Measurements from ENCODE around the gene NFE2. TPM values are rescaled to one million over a fixed set of nuclear protein-coding genes. Genes with fewer than 3 reads are reported as not detected.

Gene NFE2
- polyA plus RNA-seq: under 1 TPM in 2 of 4 donors, not detected in 2; 0.07 to 0.30 TPM
- long read RNA-seq, donor 1, partial matches to known transcripts: 0 of 1 reads
- long read RNA-seq, donor 1, other reads (novel, unspliced or antisense): 0 of 1 reads
- long read RNA-seq, donor 2: 0 reads
- long read RNA-seq, donor 3: 0 reads
- long read RNA-seq, donor 4: 0 reads
- long read RNA-seq, donor 5: 0 reads
- long read RNA-seq, donor 6: 0 reads
- long read RNA-seq, donor 7: 0 reads
- long read RNA-seq, donor 8, partial matches to known transcripts: 0 of 1 reads
- long read RNA-seq, donor 8, other reads (novel, unspliced or antisense): 0 of 1 reads
- long read RNA-seq, donor 9: 0 reads
- long read RNA-seq, donor 10, partial matches to known transcripts: 0 of 1 reads
- long read RNA-seq, donor 10, other reads (novel, unspliced or antisense): 0 of 1 reads

DNA sequence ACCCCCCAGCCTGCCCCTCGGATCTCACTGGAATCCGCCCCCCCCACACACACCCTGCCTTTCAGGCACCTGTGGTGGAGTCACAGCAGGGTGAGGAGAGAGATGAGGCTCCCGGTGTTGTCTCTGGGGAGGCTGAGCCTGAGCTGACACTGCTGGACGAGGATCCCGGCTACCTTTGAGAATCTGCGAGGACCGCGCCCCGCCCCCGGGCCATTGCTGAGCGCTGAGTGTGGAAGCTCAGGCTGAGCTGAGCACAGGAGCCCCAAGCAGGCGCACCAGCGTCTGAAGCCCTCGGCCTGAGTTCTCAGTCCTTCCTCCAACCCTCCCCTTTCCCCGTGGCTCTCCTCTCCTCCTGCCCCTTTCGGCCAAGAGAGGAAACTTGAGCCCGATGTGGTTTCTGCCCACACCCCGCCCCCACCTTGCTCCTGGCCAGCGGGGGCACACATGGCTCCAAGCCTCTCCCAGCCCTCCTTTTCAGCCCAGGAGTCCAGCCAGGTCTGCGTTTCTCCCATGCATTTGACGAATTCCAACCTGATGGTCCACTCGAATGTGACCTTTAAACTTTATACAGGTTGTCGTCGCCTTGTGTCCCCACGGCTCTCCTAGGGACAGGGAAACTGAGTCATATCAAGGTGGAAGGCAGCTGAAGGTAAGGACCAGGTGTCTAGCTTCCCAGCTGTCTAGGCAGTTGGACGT, at the start of gene NFE2:
Gene NFE2 (minus strand): TSS at position 284 of the 696 bp plus-strand sequence. CDS start 5,767 bp downstream, outside the sequence.
- Histone ChIP-seq H3K4me3 (ENCODE audit: low read depth in 1 of 3, low read length in 3 of 3) (peak within 1 kb of the TSS in 1 of 3 donors; percentile 8), H3K27ac (ENCODE audit: low read depth in 1 of 3, low read length in 2 of 3) (no peak within 1 kb of the TSS), H3K9me3 (ENCODE audit: control insufficient read depth in 2 of 2, insufficient read depth in 1 of 2, low read depth in 1 of 2, low read length in 1 of 2) (no peaks in the 10 kb centered on the region), H3K4me1 (ENCODE audit: control insufficient read depth in 3 of 3, insufficient read depth in 2 of 3, low read depth in 1 of 3, low read length in 2 of 3) (peaks cover 0 to 28% (median 7%) of the 10 kb centered on the region in 3 donors), H3K27me3 (ENCODE audit: control insufficient read depth in 3 of 3, insufficient read depth in 3 of 3, low read length in 3 of 3) (peaks cover 0 to 16% (median 12%) of the 10 kb centered on the region in 3 donors), H3K36me3 (ENCODE audit: control insufficient read depth in 3 of 3, insufficient read depth in 2 of 3, low read depth in 1 of 3, low read length in 3 of 3) (no peaks in the 10 kb centered on the region)
- DNase-seq (peak; percentile 37 to 60), FAIRE-seq (no peak)
- WGBS, 3 donors: 2 to 5% (median 4%) methylated on average over 26 of the region's 26 CpGs

DNA sequence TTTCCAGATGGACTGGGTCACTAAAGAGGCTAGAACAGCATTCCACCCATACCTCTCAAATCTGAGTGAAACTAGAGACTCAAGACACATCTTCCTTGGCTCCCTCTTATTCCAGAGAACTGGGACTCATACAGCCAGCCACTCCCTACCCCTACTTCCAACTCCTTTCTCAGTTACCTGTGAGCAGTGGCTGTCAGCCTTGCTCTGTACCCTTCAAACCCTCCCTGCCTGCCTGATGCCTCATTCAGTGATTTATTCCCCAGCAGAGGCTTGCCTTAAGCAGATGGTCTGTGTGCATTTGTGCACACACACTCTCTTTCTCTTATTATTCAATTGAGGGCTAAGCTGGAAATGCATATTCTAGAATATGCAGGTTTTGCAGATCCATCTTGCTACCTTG, 48.9 kb upstream of the NFE2 start:
- peaks cover 14 to 56% (median 23%) of the 10 kb centered on the region in 3 donors for H3K36me3 ChIP-seq (ENCODE audit: control insufficient read depth in 3 of 3, insufficient read depth in 2 of 3, low read depth in 1 of 3, low read length in 3 of 3)
- no peak for FAIRE-seq

DNA sequence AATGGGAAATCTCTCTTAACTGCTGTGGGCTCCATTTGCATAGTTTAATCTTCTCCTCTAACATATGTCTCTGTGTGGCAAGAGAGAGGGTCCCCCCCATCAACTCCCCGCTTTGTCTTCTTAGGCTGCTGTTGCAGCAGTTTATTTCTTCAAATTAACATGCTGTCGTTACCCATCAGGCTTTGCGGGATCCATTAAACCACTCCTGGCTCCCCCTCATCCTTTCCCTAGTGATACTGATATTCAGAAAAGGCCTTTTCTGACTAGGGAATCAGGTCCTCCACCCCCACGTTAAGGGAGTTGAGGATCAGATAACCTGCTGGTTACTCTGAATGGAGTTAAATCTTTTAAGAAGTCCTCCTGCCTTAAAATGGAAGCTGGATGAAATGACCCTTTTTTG, 48.2 kb upstream of the NFE2 start:
- H3K36me3 ChIP-seq (ENCODE audit: control insufficient read depth in 3 of 3, insufficient read depth in 2 of 3, low read depth in 1 of 3, low read length in 3 of 3): peaks cover 14 to 60% (median 23%) of the 10 kb centered on the region in 3 donors
- peaks cover 0 to 25% (median 0%) of the 10 kb centered on the region in 3 donors for H3K4me1 ChIP-seq (ENCODE audit: control insufficient read depth in 3 of 3, insufficient read depth in 2 of 3, low read depth in 1 of 3, low read length in 2 of 3)
- no peak overlapping the region for H3K27ac ChIP-seq (ENCODE audit: low read depth in 1 of 3, low read length in 2 of 3)
- no peak overlapping the region for H3K4me3 ChIP-seq (ENCODE audit: low read depth in 1 of 3, low read length in 3 of 3)
- FAIRE-seq: no peak
- WGBS, 3 donors: 89 to 92% (median 91%) methylated on average over 4 of the region's 4 CpGs
- no peaks in the 10 kb centered on the region for H3K9me3 ChIP-seq (ENCODE audit: control insufficient read depth in 2 of 2, insufficient read depth in 1 of 2, low read depth in 1 of 2, low read length in 1 of 2)
- DNase-seq: no peak
- no peaks in the 10 kb centered on the region for H3K27me3 ChIP-seq (ENCODE audit: control insufficient read depth in 3 of 3, insufficient read depth in 3 of 3, low read length in 3 of 3)

More for the DNA sequence above, 48.9 kb upstream of the NFE2 start:
- Histone ChIP-seq H3K4me1 (ENCODE audit: control insufficient read depth in 3 of 3, insufficient read depth in 2 of 3, low read depth in 1 of 3, low read length in 2 of 3) (peaks cover 0 to 25% (median 0%) of the 10 kb centered on the region in 3 donors), H3K4me3 (ENCODE audit: low read depth in 1 of 3, low read length in 3 of 3) (no peak overlapping the region), H3K27me3 (ENCODE audit: control insufficient read depth in 3 of 3, insufficient read depth in 3 of 3, low read length in 3 of 3) (no peaks in the 10 kb centered on the region), H3K9me3 (ENCODE audit: control insufficient read depth in 2 of 2, insufficient read depth in 1 of 2, low read depth in 1 of 2, low read length in 1 of 2) (no peaks in the 10 kb centered on the region), H3K27ac (ENCODE audit: low read depth in 1 of 3, low read length in 2 of 3) (no peak overlapping the region)
- DNase-seq: no peak

DNA sequence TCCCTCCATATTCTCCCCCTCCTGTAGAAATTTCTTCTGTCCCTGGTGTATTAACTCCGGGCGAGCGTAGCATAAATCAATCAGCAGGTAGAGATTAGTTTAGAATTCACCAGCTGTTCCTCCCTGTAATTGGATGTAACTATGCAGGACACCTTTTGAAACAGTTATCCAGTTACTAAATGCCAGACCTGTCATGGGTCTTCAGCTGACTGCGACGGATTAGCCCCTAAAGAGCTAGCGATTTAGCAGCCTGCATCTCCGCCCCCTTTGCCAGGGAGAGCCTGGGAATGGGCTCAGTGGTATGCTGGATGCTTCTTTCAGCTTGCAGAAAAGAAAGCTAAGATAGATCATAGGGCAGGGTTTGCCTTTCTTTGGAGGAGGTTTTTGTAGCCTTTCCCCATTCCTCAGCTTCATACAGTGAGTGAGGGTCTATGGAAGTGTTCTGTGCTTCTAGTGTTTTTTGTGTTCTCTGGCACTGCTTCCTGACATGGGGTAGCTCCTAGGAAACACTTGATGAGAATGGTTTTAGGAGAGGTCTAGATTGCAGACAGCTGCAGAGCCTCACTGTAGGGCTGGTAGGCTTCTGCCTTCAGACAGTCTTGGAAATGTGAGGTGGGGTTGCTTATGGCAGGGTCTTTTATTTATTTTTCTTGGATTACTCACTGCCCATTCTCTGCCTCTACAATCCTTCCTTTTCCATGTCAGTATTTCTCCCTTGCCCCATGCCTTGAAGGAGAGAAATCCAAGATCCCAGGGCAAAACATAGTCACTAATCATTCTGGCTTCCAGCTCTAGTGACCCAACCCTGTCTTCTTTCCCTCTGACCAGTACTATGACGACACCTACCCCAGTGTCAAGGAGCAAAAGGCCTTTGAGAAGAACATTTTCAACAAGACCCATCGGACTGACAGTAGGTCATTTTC, 40.8 kb upstream of the NFE2 start:
- peaks cover 0 to 25% (median 6%) of the 10 kb centered on the region in 3 donors for H3K4me1 ChIP-seq (ENCODE audit: control insufficient read depth in 3 of 3, insufficient read depth in 2 of 3, low read depth in 1 of 3, low read length in 2 of 3)

DNA sequence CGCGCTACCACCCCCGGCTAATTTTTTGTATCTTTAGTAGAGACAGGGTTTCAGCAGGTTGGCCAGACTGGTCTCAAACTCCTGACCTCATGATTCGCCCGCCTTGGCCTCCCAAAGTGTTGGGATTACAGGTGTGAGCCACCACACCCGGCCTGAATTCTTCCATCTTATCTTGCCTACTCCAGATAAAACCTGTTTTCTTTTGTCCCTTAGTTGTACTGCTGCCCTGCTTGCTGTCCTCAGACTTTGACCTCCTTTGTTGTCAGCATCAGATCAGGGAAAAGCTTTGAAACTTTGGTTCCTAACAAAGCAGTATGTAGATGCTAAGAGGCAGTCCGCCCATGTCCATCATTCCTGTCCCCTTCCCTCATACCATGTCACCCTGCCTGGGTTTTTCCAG, 40.0 kb upstream of the NFE2 start:
- peaks cover 0 to 25% (median 6%) of the 10 kb centered on the region in 3 donors for H3K4me1 ChIP-seq (ENCODE audit: control insufficient read depth in 3 of 3, insufficient read depth in 2 of 3, low read depth in 1 of 3, low read length in 2 of 3)
- DNase-seq (peak; percentile 36 to 63), FAIRE-seq (no peak)

More for the DNA sequence above, 40.8 kb upstream of the NFE2 start:
- WGBS, 3 donors: 81 to 86% (median 81%) methylated on average over 9 of the region's 9 CpGs
- FAIRE-seq (no peak), DNase-seq (no peak)
- Histone ChIP-seq H3K9me3 (ENCODE audit: control insufficient read depth in 2 of 2, insufficient read depth in 1 of 2, low read depth in 1 of 2, low read length in 1 of 2) (no peaks in the 10 kb centered on the region), H3K27ac (ENCODE audit: low read depth in 1 of 3, low read length in 2 of 3) (no peak overlapping the region), H3K27me3 (ENCODE audit: control insufficient read depth in 3 of 3, insufficient read depth in 3 of 3, low read length in 3 of 3) (no peaks in the 10 kb centered on the region), H3K36me3 (ENCODE audit: control insufficient read depth in 3 of 3, insufficient read depth in 2 of 3, low read depth in 1 of 3, low read length in 3 of 3) (peaks cover 11 to 50% (median 14%) of the 10 kb centered on the region in 3 donors), H3K4me3 (ENCODE audit: low read depth in 1 of 3, low read length in 3 of 3) (no peak overlapping the region)

DNA sequence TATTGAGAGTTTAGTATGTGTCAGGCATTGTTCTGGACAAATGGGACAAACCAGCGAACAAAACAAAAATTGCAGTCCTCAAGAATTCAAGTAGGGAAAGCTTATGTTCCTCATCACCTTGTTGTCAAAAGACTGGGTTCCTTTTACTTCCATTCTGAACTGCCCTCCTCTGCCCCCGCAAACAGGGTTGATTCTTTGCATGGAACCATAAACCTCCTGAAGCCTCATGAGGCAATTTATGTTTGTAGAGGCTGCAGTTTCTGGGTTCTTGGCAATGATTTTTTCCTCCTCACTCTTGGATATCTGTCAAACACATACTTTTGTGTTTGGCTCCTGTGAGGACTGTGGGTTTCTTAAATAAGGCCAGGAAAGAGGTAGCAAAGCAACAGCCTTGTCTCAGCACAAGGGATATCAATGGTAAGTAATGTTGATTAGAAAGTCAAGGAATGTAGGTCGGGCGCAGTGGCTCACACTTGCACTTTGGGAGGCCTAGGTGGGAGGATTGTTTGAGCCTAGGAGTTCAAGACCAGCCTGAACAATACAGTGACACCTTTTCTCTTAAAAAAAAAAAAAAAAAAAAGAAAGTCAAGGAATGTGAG, 38.0 kb upstream of the NFE2 start:
- Histone ChIP-seq H3K4me3 (ENCODE audit: low read depth in 1 of 3, low read length in 3 of 3) (no peak overlapping the region), H3K27me3 (ENCODE audit: control insufficient read depth in 3 of 3, insufficient read depth in 3 of 3, low read length in 3 of 3) (no peaks in the 10 kb centered on the region), H3K9me3 (ENCODE audit: control insufficient read depth in 2 of 2, insufficient read depth in 1 of 2, low read depth in 1 of 2, low read length in 1 of 2) (no peaks in the 10 kb centered on the region), H3K36me3 (ENCODE audit: control insufficient read depth in 3 of 3, insufficient read depth in 2 of 3, low read depth in 1 of 3, low read length in 3 of 3) (peaks cover 9 to 48% (median 12%) of the 10 kb centered on the region in 3 donors), H3K4me1 (ENCODE audit: control insufficient read depth in 3 of 3, insufficient read depth in 2 of 3, low read depth in 1 of 3, low read length in 2 of 3) (peaks cover 0 to 25% (median 6%) of the 10 kb centered on the region in 3 donors), H3K27ac (ENCODE audit: low read depth in 1 of 3, low read length in 2 of 3) (no peak overlapping the region)
- WGBS, 3 donors: 88 to 95% (median 94%) methylated on average over 4 of the region's 4 CpGs
- no peak for DNase-seq
- FAIRE-seq: no peak

More for the DNA sequence above, 40.0 kb upstream of the NFE2 start:
- Histone ChIP-seq H3K36me3 (ENCODE audit: control insufficient read depth in 3 of 3, insufficient read depth in 2 of 3, low read depth in 1 of 3, low read length in 3 of 3) (peaks cover 11 to 48% (median 14%) of the 10 kb centered on the region in 3 donors), H3K4me3 (ENCODE audit: low read depth in 1 of 3, low read length in 3 of 3) (no peak overlapping the region), H3K27ac (ENCODE audit: low read depth in 1 of 3, low read length in 2 of 3) (no peak overlapping the region), H3K27me3 (ENCODE audit: control insufficient read depth in 3 of 3, insufficient read depth in 3 of 3, low read length in 3 of 3) (no peaks in the 10 kb centered on the region), H3K9me3 (ENCODE audit: control insufficient read depth in 2 of 2, insufficient read depth in 1 of 2, low read depth in 1 of 2, low read length in 1 of 2) (no peaks in the 10 kb centered on the region)
- 68 to 84% (median 70%) methylated on average over 7 of the region's 7 CpGs for WGBS, 3 donors

DNA sequence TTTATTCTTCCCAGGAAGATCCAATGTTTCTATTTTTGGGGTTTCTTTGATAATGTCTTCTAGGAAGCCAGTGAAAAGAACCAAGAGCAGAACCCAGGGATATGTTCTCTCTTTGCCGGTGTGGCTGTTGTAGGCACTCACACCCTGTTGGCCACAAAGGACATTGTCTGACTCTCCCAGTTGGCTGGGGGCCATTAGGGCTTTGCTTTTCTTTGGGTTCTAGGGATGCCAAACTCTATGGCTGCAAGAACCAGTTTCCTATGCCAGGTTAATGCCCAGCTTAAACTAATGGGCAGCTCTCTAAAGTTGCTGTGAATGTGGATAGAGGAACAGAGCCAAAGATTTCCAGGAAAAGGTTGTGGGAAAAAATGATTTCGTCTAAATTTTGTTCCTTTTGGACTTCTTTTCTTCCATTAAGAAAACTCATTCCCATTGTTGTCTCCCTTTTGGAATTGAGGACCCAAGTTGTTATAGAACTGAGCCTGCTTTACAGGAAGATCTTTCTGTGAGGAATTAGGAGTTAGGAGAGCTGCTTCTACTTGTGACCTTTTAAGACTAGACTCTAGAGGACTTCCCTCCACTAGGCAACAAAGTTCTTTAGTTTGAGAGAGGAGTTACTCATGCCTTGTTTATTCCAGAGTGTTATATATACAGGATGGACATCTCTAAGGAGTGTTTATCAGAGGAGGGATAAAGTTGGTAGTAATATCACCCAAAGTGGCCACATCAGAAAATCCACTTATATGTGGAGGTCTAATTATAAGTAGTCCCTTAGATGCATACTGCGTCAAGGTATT, 37.2 kb upstream of the NFE2 start:
- Histone ChIP-seq H3K4me1 (ENCODE audit: control insufficient read depth in 3 of 3, insufficient read depth in 2 of 3, low read depth in 1 of 3, low read length in 2 of 3) (peaks cover 0 to 25% (median 6%) of the 10 kb centered on the region in 3 donors), H3K9me3 (ENCODE audit: control insufficient read depth in 2 of 2, insufficient read depth in 1 of 2, low read depth in 1 of 2, low read length in 1 of 2) (no peaks in the 10 kb centered on the region), H3K4me3 (ENCODE audit: low read depth in 1 of 3, low read length in 3 of 3) (no peak overlapping the region), H3K27ac (ENCODE audit: low read depth in 1 of 3, low read length in 2 of 3) (peak overlapping the region in 2 of 3 donors; percentile 17 to 66), H3K36me3 (ENCODE audit: control insufficient read depth in 3 of 3, insufficient read depth in 2 of 3, low read depth in 1 of 3, low read length in 3 of 3) (peaks cover 6 to 46% (median 12%) of the 10 kb centered on the region in 3 donors), H3K27me3 (ENCODE audit: control insufficient read depth in 3 of 3, insufficient read depth in 3 of 3, low read length in 3 of 3) (no peaks in the 10 kb centered on the region)
- WGBS, 3 donors: 53 to 64% (median 62%) methylated on average over 3 of the region's 3 CpGs
- DNase-seq (no peak), FAIRE-seq (no peak)

All from small intestine (tissue), 16 donors.